ENCODE results near the gene SECISBP2L. TPM values are rescaled to one million over a fixed set of nuclear protein-coding genes. Genes with fewer than 3 reads are reported as not detected.
A peak's percentile ranks its signal among the peaks of the same experiment; 100 is the strongest.

The SECISBP2L gene
- total and polyA plus RNA-seq, 9 of the 15 experiments (the other 6 are each of a cell fraction or from before 2014, with no cell fraction given), result 0.55 to 14.1 (median 10.4) TPM

DNA sequence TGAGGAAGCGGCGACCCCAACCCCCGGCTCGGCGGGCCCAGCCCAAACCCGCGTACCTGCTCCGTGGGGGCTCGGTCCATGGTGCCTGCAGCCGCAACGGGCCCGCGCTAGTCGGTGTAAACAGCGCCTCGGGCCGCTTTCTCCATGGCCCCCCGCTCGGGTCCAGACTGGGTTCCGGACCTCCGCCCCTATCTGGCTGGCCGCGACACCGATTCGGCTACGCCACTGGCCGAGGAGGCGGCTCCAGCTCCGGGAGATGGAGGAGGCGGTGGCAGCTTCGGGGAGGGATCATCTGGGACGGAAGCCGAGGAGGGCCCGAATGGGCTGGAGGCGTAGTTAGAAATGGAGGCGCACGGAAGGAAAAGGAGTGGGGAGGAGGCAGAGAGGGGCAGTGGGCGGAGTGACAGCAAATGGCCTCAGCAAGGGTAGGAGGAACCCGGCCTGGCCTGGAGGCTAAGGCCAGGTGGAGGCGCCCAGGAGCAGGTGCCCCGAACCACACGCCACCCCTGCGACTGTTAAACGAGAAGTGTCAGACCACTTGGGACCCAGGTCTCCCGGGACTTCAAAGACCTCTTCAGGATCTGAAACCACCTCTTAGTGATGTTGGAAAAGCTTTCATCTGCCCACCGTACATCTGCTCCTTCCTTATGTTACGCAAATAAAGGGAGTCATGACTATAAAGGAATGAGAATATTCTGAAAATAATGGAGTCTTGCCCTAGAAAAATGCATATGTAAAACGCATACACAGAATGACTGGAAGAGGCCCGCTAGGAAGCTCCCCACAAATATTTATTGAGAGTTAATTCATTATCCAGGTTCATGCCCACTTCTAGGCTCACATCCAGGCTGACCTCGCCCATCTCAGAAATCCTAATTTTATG lies at the start of gene SECISBP2L (continued):
- TF ChIP-seq, protein P1, sequence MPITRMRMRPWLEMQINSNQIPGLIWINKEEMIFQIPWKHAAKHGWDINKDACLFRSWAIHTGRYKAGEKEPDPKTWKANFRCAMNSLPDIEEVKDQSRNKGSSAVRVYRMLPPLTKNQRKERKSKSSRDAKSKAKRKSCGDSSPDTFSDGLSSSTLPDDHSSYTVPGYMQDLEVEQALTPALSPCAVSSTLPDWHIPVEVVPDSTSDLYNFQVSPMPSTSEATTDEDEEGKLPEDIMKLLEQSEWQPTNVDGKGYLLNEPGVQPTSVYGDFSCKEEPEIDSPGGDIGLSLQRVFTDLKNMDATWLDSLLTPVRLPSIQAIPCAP (CRISPR knock-in tag; IDR thresholded peaks at IDR 0.05; ENCODE audit: borderline replicate concordance), result no peak
- TF ChIP-seq, protein P2, sequence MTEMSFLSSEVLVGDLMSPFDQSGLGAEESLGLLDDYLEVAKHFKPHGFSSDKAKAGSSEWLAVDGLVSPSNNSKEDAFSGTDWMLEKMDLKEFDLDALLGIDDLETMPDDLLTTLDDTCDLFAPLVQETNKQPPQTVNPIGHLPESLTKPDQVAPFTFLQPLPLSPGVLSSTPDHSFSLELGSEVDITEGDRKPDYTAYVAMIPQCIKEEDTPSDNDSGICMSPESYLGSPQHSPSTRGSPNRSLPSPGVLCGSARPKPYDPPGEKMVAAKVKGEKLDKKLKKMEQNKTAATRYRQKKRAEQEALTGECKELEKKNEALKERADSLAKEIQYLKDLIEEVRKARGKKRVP (CRISPR knock-in tag; IDR thresholded peaks at IDR 0.05), result no peak
- TF ChIP-seq TCF7 (IDR thresholded peaks at IDR 0.05; ENCODE audit: borderline replicate concordance) (0 out of 2 replicates have a peak, but pooled peaks have one; percentile 34), CBX5 (IDR thresholded peaks at IDR 0.05; ENCODE audit: borderline replicate concordance, low read depth) (peak; percentile 55; the same call in 1 of the 2 replicates), ZNF436 (CRISPR knock-in tag; IDR thresholded peaks at IDR 0.05) (no peak), NRF1 (conservative IDR thresholded peaks at IDR 0.05 in 1 of 2, IDR thresholded peaks at IDR 0.05 in 1 of 2) (peak; percentile 35 to 60; a peak in 3 of 4 replicates), FOS (IDR thresholded peaks at IDR 0.05; ENCODE audit: extremely low read depth, insufficient read length) (no peak), NFRKB (IDR thresholded peaks at IDR 0.05; ENCODE audit: low read depth) (peak; percentile 96), HLTF (IDR thresholded peaks at IDR 0.05) (peak; percentile 82; the same call in 1 of the 2 replicates), KLF13 (tag; IDR thresholded peaks at IDR 0.05; ENCODE audit: borderline replicate concordance, low read depth) (peak; percentile 88), KLF1 (tag; IDR thresholded peaks at IDR 0.05) (peak; percentile 32; the same call in 1 of the 2 replicates), C11orf30 (IDR thresholded peaks at IDR 0.05; ENCODE audit: low read depth) (peak; percentile 64), SMARCA5 (IDR thresholded peaks at IDR 0.05) (no peak), ZNF586 (CRISPR knock-in tag; conservative IDR thresholded peaks at IDR 0.05) (no peak), ZNF785 (CRISPR knock-in tag; IDR thresholded peaks at IDR 0.05) (no peak), NCOR1 (IDR thresholded peaks at IDR 0.05) (peak; percentile 61; the same call in 1 of the 2 replicates), TBP (optimal IDR thresholded peaks at IDR 0.05; ENCODE audit: low read depth, low read length) (peak; percentile 72), SRSF1 (IDR thresholded peaks at IDR 0.05; ENCODE audit: low read depth, low read length) (no peak), KDM5B (IDR thresholded peaks at IDR 0.05; ENCODE audit: insufficient replicate concordance, low read depth, low read length) (peak; percentile 62)
- TF ChIP-seq, protein P3, sequence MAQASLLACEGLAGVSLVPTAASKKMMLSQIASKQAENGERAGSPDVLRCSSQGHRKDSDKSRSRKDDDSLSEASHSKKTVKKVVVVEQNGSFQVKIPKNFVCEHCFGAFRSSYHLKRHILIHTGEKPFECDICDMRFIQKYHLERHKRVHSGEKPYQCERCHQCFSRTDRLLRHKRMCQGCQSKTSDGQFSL (CRISPR knock-in tag; IDR thresholded peaks at IDR 0.05), result no peak
- TF ChIP-seq, protein P3 (tag; IDR thresholded peaks at IDR 0.05), result no peak
- TF ChIP-seq, protein P4, sequence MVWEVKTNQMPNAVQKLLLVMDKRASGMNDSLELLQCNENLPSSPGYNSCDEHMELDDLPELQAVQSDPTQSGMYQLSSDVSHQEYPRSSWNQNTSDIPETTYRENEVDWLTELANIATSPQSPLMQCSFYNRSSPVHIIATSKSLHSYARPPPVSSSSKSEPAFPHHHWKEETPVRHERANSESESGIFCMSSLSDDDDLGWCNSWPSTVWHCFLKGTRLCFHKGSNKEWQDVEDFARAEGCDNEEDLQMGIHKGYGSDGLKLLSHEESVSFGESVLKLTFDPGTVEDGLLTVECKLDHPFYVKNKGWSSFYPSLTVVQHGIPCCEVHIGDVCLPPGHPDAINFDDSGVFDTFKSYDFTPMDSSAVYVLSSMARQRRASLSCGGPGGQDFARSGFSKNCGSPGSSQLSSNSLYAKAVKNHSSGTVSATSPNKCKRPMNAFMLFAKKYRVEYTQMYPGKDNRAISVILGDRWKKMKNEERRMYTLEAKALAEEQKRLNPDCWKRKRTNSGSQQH (CRISPR knock-in tag; IDR thresholded peaks at IDR 0.05), result no peak
